Activated CD4-positive, alpha-beta T cell treated with anti-CD3 and anti-CD28 coated beads, Interleukin-2, amount 50 U/mL, for 16 hours (primary cell): Measurements from ENCODE around the gene HOXA7.

Experiments
- DNase-seq: peaks from one replicate; pipeline ENCODE4 v3.0.0-alpha.2; 2020

HOXA7 gene

DNA sequence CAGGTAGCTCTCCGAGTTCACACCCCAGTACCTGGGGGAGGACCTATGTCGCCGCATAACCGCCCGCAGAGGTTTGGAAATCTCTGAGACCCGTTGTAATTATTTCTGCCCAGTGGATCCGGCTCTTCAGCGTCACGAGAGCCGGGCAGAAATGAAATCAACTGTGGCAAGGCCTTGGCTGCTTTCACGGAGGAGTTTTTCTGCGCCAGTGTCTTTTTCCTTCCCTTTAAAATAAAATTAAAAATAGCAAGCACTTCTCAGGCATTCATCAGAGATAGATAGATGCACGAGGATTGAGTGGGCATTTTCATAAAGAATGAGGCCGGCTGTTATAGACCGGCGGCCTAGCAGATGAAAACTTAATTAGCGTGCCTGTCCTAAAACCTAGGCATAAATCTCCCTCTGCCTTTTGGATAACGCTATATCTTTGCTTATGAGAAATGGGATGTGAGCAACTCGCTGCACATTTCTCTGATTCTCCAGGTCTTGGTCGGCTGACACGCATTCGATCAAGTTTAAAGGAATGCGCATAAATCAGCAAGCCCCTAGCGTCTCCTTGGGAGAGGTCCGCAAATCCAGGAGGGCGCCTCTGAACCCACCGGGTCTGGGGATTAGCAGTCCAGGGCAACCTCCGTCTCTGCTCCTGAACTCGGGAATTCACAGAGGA, 37.0 kb upstream of the HOXA7 start:
- no peak for DNase-seq

DNA sequence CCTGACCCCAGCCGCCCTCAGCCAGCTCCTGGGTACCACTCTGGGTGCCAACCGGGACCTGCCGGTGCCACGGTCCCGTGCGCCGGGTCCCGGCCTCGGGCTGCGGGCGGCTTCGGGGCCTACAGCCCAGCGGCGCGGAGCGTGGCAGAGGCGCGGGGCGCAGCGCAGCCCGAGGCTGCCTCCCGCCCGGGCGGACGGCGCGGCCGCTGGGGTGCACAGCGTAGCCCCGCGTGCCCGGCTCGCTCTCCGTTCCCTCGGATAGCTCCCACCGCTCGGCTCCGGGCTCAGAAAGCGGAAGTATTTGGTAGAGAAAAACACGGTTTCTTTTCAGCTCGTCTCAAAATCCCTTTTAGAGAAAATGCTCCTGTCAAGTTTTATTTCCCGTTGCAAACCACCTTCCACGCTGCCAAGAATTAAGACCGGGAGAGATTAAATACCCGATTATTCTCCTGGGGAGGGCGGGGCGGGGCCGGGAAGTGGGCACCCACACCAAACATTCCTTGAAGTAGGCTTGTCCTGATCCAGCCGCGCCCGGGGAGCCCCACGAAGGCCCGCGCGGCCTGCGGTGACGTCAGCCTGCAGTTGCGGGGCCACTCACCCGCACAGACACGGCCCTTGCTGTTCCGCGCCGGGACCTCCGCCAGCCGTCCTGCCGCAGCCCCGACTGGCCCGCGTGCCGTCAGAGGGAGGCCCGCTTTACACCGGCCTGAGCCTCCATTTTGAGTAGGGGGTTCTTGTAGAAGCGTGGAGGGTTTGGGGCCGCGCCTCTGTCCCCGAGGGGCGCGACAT, 36.3 kb upstream of the HOXA7 start:
- no peak for DNase-seq

DNA sequence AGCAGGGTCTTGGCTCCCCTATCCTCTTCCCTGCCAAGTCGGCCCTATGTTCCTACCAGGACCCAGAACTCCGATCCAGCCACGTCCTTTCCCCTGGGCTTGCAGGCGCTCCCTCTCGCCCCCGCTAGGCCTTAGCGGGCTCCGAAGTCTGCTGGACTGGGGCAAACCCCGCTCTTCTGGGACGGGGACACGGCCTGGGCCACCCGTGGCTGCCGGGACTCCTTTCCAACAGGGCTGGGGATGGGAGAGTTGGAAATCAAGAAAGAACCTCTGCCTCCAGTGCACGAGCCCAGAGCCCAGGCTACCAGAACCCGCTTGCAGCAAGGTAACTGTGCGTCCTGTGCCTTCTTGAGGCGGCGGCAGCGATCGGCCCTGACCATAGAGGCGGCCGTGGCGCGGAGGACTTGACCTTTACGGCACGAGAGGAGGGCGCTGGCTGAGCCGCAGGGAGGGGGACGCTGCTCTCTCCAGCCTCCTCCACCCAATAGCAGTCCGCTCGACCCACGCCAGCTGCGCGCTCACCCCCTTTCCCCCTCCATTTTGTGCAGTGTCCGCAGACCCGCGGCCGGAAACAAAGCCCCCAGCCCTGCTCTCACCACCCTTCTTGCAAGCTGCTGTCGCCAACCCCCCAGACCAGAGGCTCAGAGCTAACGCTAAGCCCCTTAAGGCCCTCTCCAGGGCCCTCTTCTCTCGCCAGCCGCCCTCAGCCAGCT, 35.5 kb upstream of the HOXA7 start:
- no peak for DNase-seq

DNA sequence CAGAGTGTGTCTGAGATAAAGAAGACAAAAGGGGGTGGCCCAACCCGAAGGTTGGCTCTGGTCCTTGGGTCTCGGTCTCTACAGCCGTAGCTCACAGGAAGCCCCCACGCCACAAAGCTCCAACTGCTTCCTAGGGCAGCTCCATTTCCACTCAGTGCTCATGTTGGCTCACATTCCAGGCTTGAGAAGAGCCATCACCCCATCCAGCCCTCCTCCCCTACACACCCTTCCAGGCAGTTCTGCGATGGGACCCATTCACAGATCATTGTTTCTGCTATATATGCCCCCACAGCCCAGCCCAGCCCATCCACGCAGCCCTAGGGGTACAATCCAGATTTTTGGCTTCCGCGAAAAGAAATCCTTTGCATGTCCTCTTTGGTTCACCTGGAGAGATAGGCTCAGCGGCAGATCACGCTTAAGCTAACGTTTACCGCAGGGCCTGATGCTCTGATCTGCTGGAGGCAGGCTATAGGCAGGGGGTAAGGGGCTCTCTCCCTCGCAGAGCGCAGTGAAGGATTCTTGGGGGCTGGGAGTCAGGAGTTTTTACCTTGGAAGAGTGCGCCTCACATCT, 34.8 kb upstream of the HOXA7 start:
- DNase-seq, result no peak

DNA sequence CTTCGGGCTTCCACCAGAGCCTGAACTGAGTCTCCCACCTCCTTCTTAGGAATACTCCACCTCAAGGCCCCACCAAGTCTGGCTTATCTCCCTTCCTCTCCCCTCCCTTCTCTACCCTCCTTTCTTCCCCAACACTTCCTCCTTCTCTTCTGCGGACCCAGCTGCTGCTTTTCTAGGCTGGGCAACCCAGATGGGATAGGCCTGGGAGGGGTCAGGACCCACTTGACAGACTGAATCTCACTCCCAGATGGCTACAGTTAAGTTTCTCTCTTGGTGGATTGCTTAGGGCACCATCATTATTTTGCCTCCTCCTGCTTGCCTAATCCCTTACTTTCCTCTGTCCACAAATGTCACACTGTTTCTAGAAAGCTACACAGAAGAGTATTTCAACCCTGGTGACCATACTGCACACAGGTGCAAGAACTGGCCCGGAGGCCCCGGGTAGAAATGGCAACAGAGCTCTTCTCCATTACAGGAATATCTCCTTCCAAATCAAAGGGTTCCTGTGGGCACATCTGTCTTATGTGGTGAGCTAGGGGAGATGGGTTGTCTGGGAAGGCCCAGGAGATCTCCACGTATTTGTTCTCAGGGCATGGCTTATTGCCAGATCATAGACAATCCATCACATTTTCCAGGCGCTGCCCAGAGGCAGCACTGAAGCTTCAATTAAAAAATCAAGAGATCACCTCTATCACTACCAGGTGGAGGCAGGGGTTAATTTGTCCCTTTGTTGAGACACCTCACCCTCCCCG, 33.7 kb upstream of the HOXA7 start:
- no peak for DNase-seq

DNA sequence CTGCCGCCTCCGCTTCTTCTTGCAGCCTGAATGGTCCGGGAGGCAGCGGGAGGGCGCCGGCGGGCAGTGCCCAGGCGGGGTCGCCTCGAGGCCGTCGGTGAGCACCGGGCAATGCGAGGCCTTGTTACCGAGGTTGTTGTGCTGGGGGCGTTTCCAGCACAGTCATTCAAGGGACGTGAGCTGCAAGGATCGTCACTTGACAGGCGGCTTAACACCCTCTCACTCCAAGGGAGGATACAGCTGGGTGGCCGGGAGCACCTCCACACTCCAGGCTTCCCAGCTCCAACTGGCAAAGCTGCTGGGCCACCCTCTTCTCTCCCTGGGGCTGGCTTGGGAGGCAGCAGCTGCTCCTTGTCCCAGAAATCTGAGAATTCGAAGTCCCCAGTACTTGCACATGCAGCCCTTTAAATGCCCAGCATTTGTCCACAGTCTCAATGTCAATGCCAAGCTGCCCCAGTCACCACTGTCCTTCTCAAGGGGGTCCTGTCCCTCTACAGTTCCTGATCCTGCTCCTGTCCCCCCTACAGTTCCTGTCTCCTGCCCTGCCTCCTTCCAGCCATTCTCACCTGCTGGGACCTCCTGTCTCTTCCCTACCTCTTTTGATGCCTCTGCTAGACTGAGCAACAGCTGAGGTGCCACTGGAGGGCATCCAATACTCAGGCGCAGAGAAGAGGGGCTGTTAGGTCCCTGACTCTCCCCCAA, 33.0 kb upstream of the HOXA7 start:
- no peak for DNase-seq

DNA sequence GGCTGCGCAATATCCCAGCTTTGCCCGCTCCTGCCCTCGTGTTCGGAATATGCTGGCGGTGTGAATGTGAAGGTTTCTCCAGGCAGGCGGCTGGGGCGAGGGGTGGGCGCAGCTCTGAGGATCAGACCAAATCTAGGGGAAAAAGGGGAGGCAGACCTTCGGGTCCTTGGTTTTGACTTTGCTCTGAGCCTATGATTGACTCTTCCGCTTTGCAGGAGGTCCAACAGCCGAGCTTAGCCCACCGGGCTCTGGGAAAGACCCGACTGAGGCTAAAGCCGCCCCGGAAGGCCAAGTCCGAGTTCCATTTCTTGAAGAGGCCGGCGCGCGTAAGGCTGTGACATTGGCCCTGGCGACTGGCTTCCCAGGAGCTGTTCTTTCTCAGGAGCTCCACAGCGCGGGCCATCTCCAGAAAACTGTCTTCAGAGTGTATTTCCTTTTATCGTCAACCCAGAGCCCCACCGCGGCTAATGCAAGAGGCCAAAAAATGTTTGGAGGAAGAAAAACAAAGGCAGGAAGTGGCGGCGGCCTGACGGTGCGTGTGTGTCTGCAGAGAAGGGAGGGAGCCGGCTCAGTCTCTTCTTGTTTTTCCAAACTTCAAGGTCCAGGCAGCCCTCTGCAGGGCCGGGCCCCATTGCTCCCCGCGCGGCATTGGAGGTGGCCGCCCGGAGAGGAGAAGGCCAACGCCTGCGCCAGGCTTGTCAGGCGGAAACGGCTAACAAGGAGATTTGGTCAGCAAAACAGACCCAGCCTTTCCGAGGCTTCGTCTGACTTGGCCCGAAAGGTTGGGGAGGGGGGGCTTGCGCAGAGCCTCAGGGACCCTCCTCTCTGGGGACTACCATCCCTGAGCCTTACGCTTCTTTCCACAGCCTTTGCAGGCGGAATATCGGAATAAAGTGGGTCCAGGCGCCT, 32.2 kb upstream of the HOXA7 start:
- no peak for DNase-seq

DNA sequence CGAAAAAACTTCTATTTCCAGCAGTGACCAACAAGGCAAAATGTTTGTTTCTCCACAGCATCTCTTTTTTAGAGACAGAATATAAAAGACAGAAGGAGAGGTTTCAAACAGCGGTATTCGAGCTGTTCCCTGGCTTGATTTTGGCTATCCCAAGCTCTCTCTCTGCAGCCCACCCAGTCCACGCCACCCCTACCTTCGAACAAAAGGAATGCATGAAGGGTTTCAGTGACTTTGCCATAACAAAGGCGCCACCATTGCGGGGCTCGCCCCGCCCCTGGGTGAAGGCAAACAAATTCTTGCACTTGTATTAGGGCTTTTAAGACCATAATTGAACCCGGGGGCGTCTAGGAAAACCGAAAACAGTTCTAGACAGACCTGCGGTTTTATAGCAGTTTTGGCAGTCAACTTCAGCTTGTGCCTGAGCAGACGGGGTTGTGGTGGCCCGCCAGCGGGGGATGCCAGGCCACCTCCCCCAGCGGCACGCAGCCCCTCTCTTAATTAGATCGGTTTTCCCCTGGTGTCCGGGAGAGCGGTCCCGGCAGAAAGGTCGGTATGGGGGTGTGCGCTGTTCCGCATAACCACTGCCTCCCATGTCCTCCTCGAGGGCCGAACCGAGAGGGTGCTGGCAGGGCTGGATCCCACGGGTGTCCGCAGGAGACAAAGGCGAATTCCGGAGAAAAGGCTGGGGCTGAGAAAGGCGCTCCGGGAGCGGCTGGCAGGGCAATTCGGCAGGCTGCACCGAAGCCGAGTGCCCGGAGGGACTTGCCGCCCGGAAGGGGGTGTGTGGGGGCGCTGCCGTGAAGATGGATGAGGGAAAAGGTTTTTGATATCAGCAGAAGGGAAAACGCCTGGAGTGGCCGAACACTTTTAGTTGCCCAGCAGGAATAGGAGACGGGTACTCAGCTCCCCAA, 31.3 kb upstream of the HOXA7 start:
- no peak for DNase-seq

DNA sequence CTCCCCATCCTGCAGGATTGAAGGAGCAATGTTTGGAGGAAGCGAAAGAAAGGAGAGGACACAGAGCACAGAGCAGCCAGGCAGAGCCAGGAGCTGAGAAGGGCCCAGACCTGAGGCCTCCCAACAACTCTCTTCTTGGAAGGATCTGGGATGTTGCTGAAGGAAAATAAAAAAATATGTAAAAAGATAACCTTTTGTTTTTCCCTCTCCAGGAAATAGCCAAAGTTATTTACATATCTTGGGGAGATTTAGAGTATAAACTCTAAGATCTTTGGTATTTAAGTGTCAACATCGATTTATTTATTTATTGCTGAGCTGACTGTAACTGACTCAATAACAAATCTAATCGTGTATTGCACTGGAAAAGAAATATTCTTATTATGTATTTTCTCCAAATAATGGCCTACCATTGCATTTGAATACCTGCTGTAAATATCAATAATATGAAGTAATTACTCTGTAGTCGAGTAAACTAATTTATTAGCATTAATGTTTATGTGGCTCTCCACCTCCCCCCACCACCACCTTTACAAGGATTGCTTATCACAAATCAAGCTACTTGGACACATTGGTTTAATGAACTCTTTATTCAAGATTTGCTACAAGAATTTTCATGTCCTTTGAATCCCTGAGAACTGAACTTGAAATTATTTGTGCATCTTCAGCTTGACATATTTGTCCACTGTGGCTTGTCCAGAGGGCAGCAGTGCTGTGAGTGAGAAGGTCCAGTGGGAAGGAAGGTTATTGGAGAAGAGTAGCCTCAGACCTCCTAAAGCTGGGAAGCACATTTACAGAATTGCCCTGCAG, 30.4 kb upstream of the HOXA7 start:
- DNase-seq, result no peak

DNA sequence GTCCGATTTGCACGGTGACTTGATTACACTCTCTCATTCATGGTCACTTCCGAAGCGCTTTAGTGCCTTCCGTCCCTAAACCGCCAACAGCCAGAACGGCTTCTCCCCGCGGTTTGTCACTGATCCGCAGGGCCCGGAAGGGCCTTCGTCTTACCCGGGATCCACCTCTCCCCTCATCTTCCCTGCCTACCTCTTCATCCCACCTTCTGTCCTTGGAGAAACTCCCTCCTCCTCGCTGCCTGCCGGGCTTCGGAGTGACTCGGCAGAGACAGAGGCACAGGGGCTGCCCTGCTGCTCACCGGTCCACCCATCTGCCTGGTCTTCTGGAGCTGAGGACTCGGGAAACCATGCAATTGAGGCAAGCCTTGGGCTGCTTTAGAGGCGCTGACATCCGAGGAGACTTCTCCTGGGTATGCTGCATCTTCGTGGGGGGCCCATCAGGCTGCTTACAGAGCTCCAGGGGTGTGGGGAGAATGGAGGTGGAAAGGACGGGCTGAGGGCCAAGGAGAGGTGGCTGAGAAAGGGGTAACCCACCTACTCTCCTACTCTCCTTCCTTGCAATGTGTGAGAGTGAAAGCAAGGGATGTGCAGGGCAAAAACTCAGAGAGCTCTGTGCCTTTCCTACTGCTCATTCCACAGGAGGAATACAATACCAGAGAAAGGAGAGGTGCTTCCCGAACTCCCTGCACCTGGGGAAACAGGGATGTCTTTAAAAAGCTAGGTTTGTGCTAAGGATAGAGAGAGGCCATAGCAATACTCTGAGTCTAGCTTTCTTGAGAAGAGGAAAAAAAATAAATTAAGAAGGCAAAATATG, 29.6 kb upstream of the HOXA7 start:
- DNase-seq, result no peak

DNA sequence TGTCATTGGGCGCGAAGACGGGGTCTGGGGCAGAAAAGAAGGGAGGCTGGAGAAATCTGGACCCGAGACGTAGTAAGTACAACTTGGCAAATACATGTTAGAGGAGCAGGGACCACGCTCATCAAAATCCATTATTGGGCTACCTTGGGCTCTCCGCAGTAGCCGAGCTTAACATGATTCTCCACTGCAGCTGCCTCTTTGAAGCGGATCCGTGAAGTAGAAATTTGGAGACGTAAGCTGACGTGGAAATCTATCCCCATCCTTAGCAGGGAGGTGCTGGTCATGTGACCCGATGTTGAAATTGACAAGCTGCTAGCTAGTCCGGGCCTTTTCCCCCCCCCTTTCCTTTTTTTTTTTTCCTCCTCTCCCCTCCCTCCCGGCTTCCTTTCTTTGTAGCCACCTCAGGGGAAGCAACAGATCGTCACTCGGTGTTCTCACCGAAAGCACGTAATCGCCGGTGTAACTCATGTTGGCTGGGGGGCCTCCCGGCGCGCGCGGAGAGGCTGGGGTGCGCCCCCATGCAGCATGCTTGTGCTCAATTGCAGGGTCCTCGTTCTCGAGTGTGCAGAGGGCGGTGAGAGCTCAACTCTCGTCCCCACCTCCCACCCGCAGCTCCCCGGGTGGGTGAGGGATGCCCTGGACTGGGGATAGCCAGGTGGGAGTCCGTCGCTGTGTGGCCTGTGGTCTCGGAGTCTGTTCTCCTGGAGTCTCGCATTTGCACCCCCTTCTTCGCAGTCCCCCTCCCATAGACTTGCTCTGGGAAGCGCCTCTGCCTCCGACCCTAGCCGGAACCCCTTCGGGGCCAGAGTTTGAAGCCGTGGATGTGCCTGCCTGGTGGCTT, 28.8 kb upstream of the HOXA7 start, which contains the start of gene HOXA11:
HOXA11 (minus strand) TSS at position 220 of the 841 bp plus-strand sequence; CDS start at position 132, 88 bp downstream.
- DNase-seq, result no peak

DNA sequence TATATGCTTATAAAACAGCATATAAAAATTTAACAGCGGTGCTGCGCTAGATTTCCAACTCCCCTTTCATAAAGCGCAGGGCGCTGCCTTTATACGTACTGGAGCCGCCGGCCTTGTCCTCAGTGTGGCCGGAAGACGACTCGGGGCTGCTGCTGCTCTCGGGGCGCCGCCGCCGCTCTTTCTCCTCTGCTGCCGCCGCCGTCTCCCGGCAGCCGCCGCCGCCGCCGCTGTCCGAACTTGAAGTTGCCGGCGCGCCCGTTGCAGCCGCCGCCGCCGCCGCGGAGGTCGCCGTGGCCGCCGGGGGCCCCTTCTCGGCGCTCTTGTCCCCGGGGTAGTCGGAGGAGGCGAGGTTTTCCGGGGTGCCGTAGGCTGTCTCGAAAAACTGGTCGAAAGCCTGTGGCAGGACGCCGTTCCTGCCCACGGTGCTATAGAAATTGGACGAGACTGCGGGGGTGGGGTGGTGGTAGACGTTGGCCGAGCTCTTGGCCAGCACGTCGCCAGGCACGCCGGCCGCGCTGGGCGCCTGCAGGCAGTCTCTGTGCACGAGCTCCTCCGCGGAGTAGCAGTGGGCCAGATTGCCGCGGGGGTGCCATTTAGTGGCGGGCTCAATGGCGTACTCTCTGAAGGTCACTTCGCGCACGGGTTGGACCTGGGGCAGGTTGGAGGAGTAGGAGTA, 28.0 kb upstream of the HOXA7 start:
- no peak for DNase-seq

DNA sequence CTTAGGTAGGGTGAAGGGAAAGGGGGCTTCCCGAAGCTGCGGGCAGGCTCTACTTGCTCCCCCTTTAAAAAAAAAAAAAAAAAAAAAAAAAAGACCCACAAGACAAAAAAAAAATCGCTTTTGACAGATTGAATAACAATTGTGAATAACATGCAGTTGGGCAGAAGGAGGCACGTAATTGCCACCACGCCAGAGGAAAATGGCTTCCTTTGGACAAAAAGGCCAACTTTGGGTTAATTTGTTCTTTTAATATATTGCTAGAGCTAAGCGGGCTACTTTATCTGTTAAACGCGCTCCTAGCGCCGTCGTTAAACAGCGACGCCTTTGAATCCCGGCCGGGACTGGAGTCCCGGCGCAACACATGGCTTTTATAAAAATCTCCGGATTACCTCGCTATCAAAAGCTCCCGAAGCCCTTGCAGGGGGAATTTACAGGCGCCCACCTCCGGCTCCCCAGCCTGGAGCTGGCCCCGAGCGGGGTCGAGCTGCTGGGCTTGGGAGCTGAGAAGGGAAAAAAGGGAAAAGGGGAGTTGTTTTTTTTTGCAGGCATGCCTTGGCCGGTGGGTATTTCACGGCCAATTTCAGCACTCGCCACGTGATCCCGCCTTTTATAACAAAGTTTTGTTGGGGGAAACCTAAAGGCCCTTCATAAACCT, 27.3 kb upstream of the HOXA7 start:
- DNase-seq, result no peak

DNA sequence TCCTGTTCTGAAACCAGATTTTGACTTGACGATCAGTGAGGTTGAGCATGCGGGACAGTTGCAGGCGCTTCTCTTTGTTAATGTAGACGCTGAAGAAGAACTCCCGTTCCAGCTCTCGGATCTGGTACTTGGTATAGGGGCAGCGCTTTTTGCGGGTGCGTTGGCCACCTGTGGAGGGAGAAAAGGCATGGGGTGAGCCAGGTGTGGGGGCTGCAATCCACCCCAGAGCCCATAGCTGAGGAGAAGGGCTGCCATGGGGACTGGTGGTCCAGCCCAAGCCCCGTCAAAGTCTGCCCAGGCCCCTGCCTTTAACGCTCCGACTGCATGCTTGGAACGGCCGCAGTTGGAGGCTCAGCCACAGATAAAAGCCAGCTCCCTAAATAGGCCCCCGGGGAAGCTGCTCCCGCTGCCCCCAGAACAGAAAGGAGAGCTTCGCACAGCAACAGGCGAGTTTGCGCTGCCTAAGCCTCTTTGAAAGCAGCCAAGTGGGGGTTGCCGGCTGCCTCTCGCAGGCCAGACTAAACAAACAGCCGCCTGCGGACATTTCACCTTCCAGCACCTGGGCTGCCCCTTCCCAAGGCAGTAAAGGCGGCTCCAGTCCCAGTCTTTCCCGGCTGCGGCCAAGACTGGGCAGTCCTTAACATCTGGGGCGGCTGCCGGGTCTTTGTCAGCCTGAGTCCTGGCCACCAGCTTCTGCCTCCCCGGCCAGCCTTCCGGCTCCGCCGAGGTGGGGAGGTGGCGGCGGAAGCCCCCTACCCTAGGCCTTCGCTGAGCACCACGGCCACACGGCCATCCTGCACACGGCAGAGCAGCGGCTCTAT, 26.6 kb upstream of the HOXA7 start:
- DNase-seq, result no peak

DNA sequence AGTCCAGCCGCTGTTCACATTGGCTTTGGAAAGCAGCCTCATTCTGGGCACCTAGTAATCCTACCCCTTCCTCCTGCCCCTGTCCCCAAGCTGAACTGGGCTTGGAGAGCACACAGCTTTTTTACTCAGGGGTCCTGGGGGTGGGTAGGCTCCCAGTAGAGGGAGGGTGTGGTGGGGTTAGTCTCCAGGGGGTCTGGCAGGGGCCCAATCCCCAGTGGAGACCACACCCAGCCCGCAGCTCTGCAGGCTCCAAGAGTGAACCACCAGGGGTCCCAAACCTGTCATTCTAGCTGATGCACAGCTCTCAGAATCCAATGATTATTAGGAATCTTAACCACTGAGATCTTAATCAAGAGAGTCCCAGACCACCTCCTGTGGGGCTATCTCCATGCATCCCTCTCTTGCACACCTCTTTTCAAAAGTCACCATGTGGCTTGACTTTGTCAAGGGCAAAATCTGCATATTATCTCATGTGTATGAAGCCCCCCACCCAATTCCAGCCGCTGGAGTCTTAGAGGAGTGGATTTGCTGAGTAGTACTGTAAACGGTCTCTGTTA, 25.9 kb upstream of the HOXA7 start:
- DNase-seq, result no peak
